ENCODE data around the gene LMNTD1. TPM values are rescaled to one million over a fixed set of nuclear protein-coding genes. Genes with fewer than 3 reads are reported as not detected.
"Not testable (repeated sequence)": the region's sequence is repeated elsewhere in the genome, so short reads cannot be mapped to it uniquely, and the experiment has no call there.

The LMNTD1 gene
- total RNA-seq (ENCODE audit: low replicate concordance): 1.3 TPM in 1 of 2 replicates, not detected in the other

DNA sequence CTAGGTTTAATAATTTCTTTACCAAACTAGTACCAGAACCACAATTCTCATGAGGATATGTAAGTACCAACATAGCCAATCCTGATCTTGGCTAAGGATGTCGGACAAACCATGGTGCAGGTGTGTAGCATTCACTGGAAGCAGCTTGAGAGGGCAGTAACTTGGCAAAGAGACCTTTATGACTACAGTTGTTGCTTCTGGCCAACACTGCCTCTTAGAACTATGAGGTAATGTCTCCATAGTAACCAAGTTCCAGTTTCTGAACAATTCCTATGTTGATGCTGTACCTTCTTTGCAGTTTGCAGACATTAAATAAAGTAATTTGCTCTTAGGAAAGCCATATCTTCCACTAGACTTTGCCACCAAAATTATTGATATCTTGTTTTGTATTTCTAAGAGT, at the start of gene LMNTD1:
Gene LMNTD1 (minus strand): TSS at position 186 of the 400 bp plus-strand sequence. CDS start 324 bp downstream, outside the sequence.
- DNase-seq (ENCODE audit: low read depth): peak; percentile 88

GRCh38 chr12:25598956-25599355, 45.9 kb upstream of the LMNTD1 start:
- no peak for DNase-seq (ENCODE audit: low read depth)
- TF ChIP-seq CTCF (IDR thresholded peaks at IDR 0.05; ENCODE audit: insufficient read depth, low read length): no peak

More for the DNA sequence above, at the start of gene LMNTD1:
- TF ChIP-seq CTCF (IDR thresholded peaks at IDR 0.05; ENCODE audit: insufficient read depth, low read length): no peak
- no peak within 1 kb of the TSS for H3K4me3 ChIP-seq (ENCODE audit: low read depth, low read length)

GRCh38 chr12:25595496-25595895, 42.4 kb upstream of the LMNTD1 start:
- H3K4me3 ChIP-seq (ENCODE audit: low read depth, low read length); DNase-seq (ENCODE audit: low read depth): not testable (repeated sequence)

More at GRCh38 chr12:25598956-25599355, 45.9 kb upstream of the LMNTD1 start:
- no peak overlapping the region for H3K4me3 ChIP-seq (ENCODE audit: low read depth, low read length)

- DNase-seq (ENCODE audit: low read depth): peak; percentile 27
- no peak overlapping the region for H3K4me3 ChIP-seq (ENCODE audit: low read depth, low read length)
- no peak for TF ChIP-seq CTCF (IDR thresholded peaks at IDR 0.05; ENCODE audit: insufficient read depth, low read length)
Observed at GRCh38 chr12:25594376-25594775, 41.3 kb upstream of the LMNTD1 start.

DNA sequence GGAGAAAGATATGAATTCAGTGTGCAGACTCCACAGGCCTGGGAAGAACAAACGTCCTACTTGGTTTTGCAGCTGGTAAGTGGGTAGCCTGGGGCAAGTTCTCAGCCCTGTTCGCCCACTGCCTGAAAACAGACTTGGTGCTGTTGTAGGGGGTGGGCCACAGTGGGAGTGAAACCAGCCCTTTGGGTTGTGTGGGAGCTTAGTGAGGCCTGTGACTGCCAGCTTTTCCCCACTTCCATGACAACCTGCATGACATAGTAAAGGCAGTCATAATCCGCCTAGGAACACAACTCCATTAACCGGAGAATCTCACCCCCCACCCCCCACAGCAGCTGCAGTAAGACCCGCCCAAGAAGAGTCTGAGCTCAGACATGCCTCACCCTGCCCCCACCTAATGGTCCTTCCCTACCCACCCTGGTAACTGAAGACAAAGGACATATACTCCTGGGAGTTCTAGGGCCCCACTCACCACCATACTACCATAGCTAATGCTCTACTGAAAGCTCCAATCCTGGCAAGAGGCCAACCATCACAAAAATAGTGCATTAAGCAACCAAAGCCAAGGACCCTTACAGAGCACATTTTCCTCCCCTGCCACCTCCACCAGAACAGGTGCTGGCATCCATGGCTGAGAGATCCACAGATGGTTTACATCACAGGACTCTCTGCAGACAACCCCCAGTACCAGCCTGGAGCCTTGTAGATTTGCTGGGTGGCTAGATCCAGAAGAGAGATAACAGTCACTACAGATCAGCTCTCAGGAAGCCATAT, 39.8 kb upstream of the LMNTD1 start:
- no peak overlapping the region for H3K4me3 ChIP-seq (ENCODE audit: low read depth, low read length)
- no peak for DNase-seq (ENCODE audit: low read depth)
- no peak for TF ChIP-seq CTCF (IDR thresholded peaks at IDR 0.05; ENCODE audit: insufficient read depth, low read length)

- DNase-seq (ENCODE audit: low read depth): peak; percentile 18
- no peak overlapping the region for H3K4me3 ChIP-seq (ENCODE audit: low read depth, low read length)
- peak; percentile 35 for TF ChIP-seq CTCF (IDR thresholded peaks at IDR 0.05; ENCODE audit: insufficient read depth, low read length)
Observed at GRCh38 chr12:25591144-25591543, 38.1 kb upstream of the LMNTD1 start.

GRCh38 chr12:25590011-25590721, 37.1 kb upstream of the LMNTD1 start:
- no peak overlapping the region for H3K4me3 ChIP-seq (ENCODE audit: low read depth, low read length)
- TF ChIP-seq CTCF (IDR thresholded peaks at IDR 0.05; ENCODE audit: insufficient read depth, low read length): no peak
- DNase-seq (ENCODE audit: low read depth): no peak
